Measurements from ENCODE around the gene SLIT2.

The SLIT2 gene, protein sequence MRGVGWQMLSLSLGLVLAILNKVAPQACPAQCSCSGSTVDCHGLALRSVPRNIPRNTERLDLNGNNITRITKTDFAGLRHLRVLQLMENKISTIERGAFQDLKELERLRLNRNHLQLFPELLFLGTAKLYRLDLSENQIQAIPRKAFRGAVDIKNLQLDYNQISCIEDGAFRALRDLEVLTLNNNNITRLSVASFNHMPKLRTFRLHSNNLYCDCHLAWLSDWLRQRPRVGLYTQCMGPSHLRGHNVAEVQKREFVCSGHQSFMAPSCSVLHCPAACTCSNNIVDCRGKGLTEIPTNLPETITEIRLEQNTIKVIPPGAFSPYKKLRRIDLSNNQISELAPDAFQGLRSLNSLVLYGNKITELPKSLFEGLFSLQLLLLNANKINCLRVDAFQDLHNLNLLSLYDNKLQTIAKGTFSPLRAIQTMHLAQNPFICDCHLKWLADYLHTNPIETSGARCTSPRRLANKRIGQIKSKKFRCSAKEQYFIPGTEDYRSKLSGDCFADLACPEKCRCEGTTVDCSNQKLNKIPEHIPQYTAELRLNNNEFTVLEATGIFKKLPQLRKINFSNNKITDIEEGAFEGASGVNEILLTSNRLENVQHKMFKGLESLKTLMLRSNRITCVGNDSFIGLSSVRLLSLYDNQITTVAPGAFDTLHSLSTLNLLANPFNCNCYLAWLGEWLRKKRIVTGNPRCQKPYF (N-terminal part only)

DNA sequence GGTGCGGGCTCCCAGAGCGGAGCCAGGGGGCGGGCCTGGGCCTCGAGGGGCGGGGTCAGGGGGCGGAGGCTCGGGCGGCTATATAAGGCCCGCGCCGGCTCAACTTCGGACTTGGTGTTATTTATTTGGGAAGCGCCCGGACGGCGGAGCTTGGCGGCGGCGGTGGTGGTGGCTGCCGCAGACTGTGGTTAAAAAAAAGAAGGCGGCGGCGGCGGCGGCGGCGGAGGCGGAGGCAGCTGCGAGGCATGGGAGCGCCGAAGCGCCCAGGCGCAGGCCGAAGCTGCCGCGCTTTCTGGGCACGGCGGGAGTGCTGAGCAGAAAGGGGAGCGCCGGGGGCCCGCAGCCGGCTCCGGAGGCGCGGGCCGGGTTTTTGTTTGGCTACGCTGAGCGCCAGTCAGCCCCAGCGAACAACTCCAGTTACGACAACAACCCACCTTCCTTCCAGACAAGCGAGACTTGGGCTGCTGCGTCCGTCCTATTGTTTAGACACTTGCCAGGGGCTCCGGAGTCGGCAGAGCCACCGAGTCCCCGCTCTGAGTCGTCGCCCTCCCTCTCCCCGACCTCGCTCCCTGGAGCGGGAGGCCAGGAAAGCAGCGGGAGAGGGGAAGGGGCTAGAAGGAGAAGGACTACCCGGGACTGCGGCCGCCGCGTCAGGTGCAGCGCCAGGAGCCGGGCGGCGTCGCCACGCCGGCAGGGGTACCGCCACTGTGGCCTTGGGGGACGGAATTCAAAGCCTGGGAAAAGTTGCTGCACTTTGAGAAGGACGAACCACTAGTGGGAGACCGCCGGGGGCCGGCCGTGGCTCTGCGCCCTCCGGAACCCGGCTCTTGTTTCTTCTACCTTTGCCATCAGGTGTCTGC, at the start of gene SLIT2:
SLIT2 (plus strand) TSS at position 110 of the 860 bp plus-strand sequence. CDS start 1,911 bp downstream, outside the sequence.
- peak; percentile 74 for DNase-seq (ENCODE audit: low spot score)

GRCh38 chr4:20203508-20203907, 48.2 kb upstream of the SLIT2 start:
- DNase-seq (ENCODE audit: low spot score) = no peak

GRCh38 chr4:20217521-20217920, 34.2 kb upstream of the SLIT2 start:
- DNase-seq (ENCODE audit: low spot score) = no peak

DNA sequence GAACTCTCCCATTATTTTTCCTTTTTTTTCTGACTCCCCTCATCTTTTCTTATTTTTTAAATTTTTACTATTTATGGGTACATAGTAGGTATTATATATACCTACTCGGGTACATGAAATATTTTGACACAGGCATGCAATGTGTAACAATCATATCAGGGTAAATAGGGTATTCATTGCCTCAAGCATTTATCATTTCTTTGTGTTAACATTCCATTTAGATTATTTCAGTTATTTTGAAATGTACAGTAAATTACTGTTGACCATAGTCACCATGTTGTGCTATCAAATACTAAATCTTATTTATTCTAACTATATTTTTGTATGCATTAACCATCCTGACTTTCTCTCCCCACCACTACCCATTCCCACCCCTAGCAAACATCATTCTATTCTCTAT, 33.8 kb upstream of the SLIT2 start:
- no peak for DNase-seq (ENCODE audit: low spot score)

DNA sequence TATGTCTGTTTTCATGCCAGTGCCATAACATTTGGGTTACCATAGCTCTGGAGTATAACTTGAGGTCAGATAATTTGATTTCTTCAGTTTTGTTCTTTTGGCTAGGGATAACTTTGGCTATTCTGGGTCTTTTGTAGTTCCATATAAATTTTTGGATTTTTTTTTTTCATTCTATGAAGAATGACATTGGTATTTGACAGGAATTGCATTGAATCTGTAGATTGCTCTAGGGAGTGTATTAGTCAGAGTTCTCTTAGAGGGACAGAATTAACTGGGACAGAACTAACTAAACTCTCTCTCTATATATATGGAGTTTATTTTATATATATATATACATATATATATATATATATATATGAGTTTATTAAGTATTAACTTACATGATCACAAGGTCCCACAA, 32.2 kb upstream of the SLIT2 start:
- DNase-seq (ENCODE audit: low spot score) = no peak

DNA sequence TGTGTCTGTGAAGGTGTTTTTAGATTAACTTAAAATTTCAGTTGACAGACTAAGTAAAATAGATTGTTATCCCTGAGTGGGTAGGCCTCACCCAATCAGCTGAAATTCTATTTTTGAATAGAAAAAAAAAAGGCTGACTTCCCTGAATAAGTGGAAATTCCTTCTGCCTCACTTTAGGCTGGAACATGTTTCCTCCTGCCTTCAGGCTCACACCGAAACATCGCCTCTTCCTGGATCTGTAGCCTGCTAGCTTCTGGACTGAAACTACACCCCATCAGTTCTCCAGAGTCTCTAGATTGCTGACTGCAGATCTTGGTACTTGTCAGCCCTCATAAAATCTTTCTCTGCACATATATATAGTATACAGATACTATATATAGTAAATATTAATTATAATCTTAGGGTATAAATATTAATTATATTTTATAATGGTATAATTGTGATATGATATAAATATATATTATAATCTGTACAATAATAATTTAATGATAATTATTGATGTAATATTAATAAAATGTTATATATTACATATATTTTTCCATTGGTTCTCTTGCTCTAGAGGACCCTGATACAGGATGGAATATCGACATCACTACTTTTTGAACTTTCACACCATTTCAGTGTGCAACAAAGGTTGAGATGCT, 13.7 kb upstream of the SLIT2 start:
- DNase-seq (ENCODE audit: low spot score) = no peak

DNA sequence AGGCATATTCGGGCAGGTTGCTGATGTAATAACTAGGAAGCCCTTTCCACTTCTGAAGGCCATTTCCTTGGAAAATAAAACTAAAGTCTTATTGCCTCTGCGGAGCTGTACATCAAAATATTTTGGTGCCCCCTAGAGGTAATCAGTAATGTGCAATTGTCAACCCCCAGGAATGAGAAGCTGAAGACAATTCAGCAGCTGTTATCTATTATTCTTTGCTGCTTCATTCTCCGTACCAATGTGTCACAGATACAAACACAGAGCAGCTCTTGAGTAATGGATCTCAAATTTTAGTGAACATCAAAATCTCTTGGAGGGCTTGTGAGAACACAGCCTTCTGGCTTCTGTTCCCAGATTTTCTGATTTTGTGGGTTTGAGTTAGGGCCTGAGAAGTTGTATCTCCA, 3.5 kb upstream of the SLIT2 start:
- peak; percentile 49 for DNase-seq (ENCODE audit: low spot score)

DNA sequence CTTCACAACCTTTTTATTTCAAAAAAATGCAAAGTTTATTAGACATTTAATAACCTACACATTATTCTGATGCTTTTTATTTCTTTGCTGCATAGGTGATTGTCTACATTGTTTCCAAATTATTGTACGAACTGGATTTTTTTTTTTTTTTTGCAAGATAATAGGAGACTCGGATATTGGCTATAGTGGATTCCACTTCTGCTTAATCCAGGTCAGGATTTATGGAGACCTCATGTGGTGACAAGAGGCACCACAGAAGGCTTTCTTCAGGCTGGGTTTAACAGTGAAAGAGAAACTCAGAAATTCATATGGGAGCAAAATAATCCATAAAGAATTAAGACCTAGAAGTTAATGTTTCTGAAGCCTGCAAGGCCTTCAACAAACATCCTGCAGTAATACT, 2.4 kb upstream of the SLIT2 start:
- DNase-seq (ENCODE audit: low spot score) = peak; percentile 22

DNA sequence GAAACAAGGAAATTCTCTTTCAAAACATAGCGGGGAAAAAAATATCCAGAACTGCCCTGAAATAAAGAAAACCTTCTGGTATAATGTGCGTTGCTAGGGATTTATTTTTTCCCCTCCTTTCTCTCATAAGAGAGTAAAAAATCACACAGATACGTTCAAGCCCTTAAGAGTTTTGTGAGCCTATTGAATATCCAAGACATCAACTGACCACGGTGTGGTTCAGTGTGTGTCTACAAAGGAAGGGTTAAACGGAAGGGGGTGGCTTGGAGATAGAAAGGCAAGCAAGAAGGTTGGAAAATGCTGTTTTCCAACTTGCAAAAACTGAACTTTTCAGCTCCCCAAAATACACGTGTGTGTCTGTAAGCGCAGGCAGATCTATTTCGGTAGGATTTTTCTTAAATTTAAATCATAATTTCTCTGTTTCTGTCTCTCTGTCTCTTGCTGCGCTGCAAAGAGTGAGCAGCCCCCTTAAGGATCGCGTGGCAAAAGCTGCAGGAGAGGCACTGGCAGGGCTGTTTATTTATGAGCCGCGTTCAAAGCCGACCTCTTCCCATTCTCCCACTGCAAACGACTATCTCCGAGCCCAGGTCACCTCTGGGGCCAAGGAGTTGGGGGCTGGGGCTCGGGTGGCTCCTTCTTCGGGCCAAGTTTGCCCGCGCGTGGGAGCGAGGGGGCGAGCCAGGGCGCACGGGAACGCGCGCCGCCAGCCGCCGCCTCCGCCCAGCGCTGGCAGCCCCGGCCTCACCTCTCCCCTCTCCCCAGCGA, 492 bp upstream of the SLIT2 start:
- no peak for DNase-seq (ENCODE audit: low spot score)

DNA sequence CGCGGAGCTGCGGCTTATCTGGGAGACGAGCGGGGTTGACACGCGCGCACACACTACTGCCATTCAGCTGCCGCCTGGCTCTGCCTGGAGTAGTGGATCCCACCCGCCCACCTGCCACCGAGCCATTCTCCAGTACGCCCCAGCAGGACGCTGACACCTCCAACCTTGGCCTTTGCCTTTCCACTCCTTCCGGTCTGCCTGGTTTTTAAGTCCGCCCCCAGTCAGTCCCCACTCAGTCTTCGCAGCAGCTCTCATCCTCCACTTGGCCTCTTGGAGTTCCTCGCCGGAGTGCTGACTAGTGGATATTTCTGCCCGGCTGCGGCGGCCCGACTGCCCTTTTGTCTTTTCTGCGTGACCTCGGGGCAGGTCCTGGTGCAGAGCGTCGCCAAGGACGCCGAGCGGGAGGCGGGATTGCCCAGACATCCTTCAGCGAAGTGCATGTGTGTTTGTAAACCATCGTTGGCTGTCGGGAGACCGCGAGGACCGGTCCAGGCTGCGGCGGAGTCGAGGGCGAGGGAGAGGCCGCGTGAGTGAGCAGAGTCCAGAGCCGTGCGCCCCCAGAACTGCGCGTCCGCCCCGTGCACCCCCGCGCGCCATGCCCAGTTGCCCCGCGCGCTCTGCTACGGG, 1.1 kb downstream of the SLIT2 start:
- DNase-seq (ENCODE audit: low spot score) = peak; percentile 9

GRCh38 chr4:20253283-20253734, 1.6 kb downstream of the SLIT2 start:
- no peak for DNase-seq (ENCODE audit: low spot score)

DNA sequence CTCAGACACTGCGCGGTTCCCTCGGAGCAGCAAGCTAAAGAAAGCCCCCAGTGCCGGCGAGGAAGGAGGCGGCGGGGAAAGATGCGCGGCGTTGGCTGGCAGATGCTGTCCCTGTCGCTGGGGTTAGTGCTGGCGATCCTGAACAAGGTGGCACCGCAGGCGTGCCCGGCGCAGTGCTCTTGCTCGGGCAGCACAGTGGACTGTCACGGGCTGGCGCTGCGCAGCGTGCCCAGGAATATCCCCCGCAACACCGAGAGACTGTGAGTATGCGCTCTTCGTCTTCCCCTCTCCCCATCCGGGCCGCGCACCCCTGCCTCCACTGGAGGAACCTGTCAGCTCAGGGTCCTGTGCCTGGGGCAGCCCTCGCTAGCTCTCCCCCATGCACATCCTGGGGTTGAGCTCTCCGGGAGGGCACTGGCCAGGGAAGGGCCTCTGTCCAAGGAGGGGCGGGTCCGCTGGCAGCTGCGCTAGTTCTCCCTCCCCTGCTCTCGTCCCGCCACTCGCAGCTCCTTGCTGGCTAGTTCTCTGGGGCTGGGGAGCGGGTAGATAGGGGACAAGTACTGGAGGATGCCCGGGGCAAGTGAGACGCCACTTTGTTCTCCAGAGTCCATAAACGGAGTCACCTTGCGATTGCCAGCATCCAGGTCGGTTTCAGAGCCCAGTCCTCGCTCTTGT, 2.2 kb downstream of the SLIT2 start:
- DNase-seq (ENCODE audit: low spot score) = peak; percentile 20

DNA sequence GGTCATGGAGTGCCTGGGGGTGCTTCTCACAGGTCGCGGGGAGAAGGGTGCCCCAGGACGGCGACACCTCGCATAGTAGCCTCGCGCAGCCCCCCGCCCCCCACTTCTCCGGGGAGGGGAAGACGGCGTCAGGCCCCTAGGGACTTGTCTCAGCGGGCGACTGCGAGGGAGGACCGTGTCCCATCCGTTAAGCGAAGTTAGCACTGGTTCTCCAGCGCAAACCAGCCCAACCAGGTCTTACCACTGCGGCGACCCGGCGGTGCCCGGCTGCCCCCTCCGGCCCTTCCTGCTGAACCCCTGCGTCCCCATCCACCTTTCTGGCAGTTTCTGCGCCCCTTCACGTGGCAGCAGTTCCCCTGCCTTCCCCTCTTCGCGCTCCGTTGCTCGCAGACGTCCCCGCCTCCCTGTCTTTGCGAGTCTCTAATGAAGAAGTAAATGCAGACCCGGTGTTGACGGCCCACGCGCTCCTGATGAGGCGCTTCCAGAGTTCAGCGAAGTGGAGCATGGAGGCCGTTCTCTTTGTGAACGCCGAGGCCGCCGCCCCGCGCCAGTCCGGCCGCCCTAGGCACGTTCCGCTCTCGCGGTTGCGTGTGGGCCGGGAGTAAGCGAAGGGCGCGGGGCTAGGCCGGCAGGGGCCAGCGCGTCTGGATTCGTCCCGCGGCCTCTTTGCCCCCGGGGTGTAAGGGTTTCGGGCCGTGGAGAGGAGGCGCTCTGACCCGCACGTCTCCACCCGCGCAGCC, 3.0 kb downstream of the SLIT2 start:
- DNase-seq (ENCODE audit: low spot score) = peak; percentile 21

DNA sequence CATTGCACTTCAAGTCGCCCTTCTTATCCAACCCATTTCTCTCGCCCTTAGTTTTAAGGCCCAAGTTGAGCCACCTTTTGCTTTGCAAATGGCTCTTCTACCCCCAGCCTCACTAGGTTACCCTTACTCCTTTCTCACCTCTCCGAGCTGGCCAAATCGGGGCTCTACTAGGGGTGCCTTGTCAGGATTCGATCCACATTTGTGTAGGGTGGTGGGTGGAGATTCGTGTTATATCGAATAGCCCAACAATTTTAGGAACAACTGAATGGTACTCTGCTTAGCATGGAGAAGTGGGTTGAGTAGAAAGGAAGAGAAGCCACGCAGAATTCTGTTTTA, 3.5 kb downstream of the SLIT2 start:
- DNase-seq (ENCODE audit: low spot score) = no peak

DNA sequence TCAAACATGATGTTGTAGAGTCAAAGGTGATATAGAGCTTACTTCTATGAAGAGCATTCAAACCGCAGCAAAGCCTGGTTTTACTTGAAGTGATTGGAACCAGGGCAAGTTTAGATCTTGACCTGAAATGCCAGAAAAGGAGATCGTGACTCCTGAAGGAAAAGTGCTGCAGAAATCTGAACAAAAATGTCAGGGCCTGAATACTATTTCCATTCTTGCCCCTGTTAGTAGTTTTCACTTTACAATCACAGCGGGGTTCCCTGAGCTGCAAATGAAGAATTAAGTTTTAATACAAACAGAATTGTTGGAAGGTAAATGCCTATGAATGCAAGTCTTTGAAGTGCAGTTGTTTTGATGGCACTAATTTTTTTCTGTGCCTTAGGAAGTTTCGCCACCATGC, 4.1 kb downstream of the SLIT2 start:
- no peak for DNase-seq (ENCODE audit: low spot score)

GRCh38 chr4:20256381-20256881, 4.7 kb downstream of the SLIT2 start:
- DNase-seq (ENCODE audit: low spot score) = no peak

DNA sequence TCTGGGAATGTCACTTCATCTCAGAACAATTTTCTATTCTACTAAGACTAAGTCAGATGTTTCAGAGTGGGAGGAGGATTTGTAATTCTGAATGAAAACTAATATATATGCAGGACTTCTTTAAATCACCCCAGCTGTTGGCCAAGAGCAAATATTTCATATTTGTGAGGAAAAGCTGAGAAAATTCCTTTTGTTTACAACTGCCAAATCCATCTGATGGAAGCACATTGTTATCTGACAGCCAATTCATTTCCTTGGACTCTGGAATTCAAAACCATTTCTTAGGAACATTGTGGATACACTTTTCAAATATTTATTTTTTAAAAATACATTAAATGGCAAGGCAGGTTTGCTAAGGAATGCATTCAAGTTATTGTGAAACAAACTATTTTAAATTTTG, 8.0 kb downstream of the SLIT2 start:
- no peak for DNase-seq (ENCODE audit: low spot score)

DNA sequence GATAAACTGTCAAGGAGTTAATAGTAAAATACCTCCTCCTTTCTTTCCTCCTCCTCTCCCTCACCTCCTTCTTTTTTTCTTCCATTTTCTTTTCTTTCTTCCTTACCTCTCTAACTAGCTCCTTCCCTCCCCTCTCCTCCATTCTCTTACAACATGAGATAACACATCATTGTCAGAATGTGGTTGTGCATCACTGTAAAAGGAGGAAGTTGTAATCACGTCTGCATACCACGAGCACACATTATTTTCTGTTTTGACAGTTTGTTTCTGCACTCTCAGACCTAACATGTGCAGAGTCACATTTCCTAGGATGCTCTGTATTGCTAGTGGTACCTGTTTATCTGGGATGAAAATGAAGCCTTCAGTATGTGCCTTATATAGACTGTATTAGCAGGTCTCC, 9.1 kb downstream of the SLIT2 start:
- no peak for DNase-seq (ENCODE audit: low spot score)

- DNase-seq (ENCODE audit: low spot score) = no peak
Measured at GRCh38 chr4:20262221-20262620, 10.5 kb downstream of the SLIT2 start.

Data from Ammon's horn (tissue), 1 donor.